Activated CD4-positive, alpha-beta memory T cell treated with anti-CD3 and anti-CD28 coated beads, Interleukin-2, amount 10 ng/mL, durations not matched to agents 7 days and 5 days (primary cell): ENCODE results near the gene BMP6. TPM values are rescaled to one million over a fixed set of nuclear protein-coding genes. Genes with fewer than 3 reads are reported as not detected.

Experiments used
- CTCF ChIA-PET: fragments of 350-600 bp; sonication (Branson Sonifier 250); formaldehyde crosslinking; loops from one replicate; lab custom pipeline; 2021; ENCODE audit warnings: antibody characterized with exemption, inconsistent platforms; lab: Charles Lee
- POLR2A ChIA-PET: fragments of 350-600 bp; sonication (Branson Sonifier 250); formaldehyde crosslinking; loops from one replicate; lab custom pipeline; 2021; ENCODE audit warnings: antibody characterized with exemption; lab: Charles Lee
- DNase-seq: peaks from one replicate; pipeline ENCODE4 v3.0.0-alpha.2; 2020
- H3K27ac Mint-ChIP-seq: one replicate; pipeline ENCODE4 v1.8.0; 2021; ENCODE audit warnings: mild to moderate bottlenecking, mixed read lengths
- H3K27me3 Mint-ChIP-seq: one replicate; pipeline ENCODE4 v1.8.0; 2021; ENCODE audit warnings: mixed read lengths
- H3K36me3 Mint-ChIP-seq: one replicate; pipeline ENCODE4 v1.8.0; 2021; ENCODE audit warnings: low read depth, mixed read lengths
- H3K4me1 Mint-ChIP-seq: one replicate; pipeline ENCODE4 v1.8.0; 2021; ENCODE audit warnings: mixed read lengths
- H3K4me3 Mint-ChIP-seq: one replicate; pipeline ENCODE4 v1.8.0; 2021; ENCODE audit warnings: mild to moderate bottlenecking, mixed read lengths
- H3K9me3 Mint-ChIP-seq: one replicate; pipeline ENCODE4 v1.8.0; 2021; ENCODE audit warnings: mixed read lengths
- total RNA-seq, 2 experiments: library from RNA; stranded (reverse); gene quantifications; one replicate each; pipeline ENCODE4 v1.2.3, GENCODE V29; 2021

Gene BMP6
- total RNA-seq, 2 experiments from 2014 or later, result not detected

- no peak overlapping the region for H3K4me3 Mint-ChIP-seq
- H3K4me1 Mint-ChIP-seq, result no peaks in the 10 kb centered on the region
- POLR2A ChIA-PET, result no interaction called here
- H3K36me3 Mint-ChIP-seq, result no peaks in the 10 kb centered on the region
- no peak overlapping the region for H3K27ac Mint-ChIP-seq
- peaks cover 28% of the 10 kb centered on the region for H3K27me3 Mint-ChIP-seq
- DNase-seq, result no peak
- CTCF ChIA-PET, result no interaction called here
- no peaks in the 10 kb centered on the region for H3K9me3 Mint-ChIP-seq
Measured at GRCh38 chr6:7742223-7742785, 16.4 kb downstream of the BMP6 start.

- Mint-ChIP-seq H3K4me3 (no peak overlapping the region), H3K9me3 (no peaks in the 10 kb centered on the region), H3K4me1 (no peaks in the 10 kb centered on the region), H3K36me3 (no peaks in the 10 kb centered on the region), H3K27ac (no peak overlapping the region), H3K27me3 (peaks cover 14% of the 10 kb centered on the region)
- POLR2A ChIA-PET, result no interaction called here
- no peak for DNase-seq
- CTCF ChIA-PET, result no interaction called here
Measured at GRCh38 chr6:7745942-7746341, 20.0 kb downstream of the BMP6 start.

GRCh38 chr6:7747016-7747415 lies 21.1 kb downstream of the BMP6 start:
- no peaks in the 10 kb centered on the region for H3K9me3 Mint-ChIP-seq
- DNase-seq, result no peak
- H3K4me1 Mint-ChIP-seq, result no peaks in the 10 kb centered on the region
- POLR2A ChIA-PET, result no interaction called here
- no peak overlapping the region for H3K27ac Mint-ChIP-seq
- H3K27me3 Mint-ChIP-seq, result peaks cover 13% of the 10 kb centered on the region
- H3K4me3 Mint-ChIP-seq, result no peak overlapping the region
- CTCF ChIA-PET, result no interaction called here
- no peaks in the 10 kb centered on the region for H3K36me3 Mint-ChIP-seq

GRCh38 chr6:7747433-7747832 lies 21.5 kb downstream of the BMP6 start:
- POLR2A ChIA-PET, result no interaction called here
- DNase-seq, result no peak
- Mint-ChIP-seq H3K4me1 (no peaks in the 10 kb centered on the region), H3K4me3 (no peak overlapping the region), H3K9me3 (no peaks in the 10 kb centered on the region), H3K27me3 (peaks cover 12% of the 10 kb centered on the region), H3K36me3 (no peaks in the 10 kb centered on the region), H3K27ac (no peak overlapping the region)
- CTCF ChIA-PET, result no interaction called here

GRCh38 chr6:7747901-7748504 lies 22.1 kb downstream of the BMP6 start:
- no peak overlapping the region for H3K4me3 Mint-ChIP-seq
- no peak for DNase-seq
- POLR2A ChIA-PET, result no interaction called here
- no peaks in the 10 kb centered on the region for H3K9me3 Mint-ChIP-seq
- CTCF ChIA-PET, result no interaction called here
- no peaks in the 10 kb centered on the region for H3K36me3 Mint-ChIP-seq
- H3K4me1 Mint-ChIP-seq, result no peaks in the 10 kb centered on the region
- no peak overlapping the region for H3K27ac Mint-ChIP-seq
- H3K27me3 Mint-ChIP-seq, result peaks cover 11% of the 10 kb centered on the region

- ChIA-PET CTCF (no interaction called here), POLR2A (no interaction called here)
- no peak for DNase-seq
- H3K4me3 Mint-ChIP-seq, result no peak overlapping the region
- H3K27ac Mint-ChIP-seq, result no peak overlapping the region
- H3K9me3 Mint-ChIP-seq, result no peaks in the 10 kb centered on the region
- H3K4me1 Mint-ChIP-seq, result no peaks in the 10 kb centered on the region
- no peaks in the 10 kb centered on the region for H3K36me3 Mint-ChIP-seq
- H3K27me3 Mint-ChIP-seq, result peaks cover 9% of the 10 kb centered on the region
Measured at GRCh38 chr6:7749478-7749877, 23.6 kb downstream of the BMP6 start.

GRCh38 chr6:7750197-7750596 lies 24.3 kb downstream of the BMP6 start:
- POLR2A ChIA-PET, result no interaction called here
- peaks cover 8% of the 10 kb centered on the region for H3K27me3 Mint-ChIP-seq

GRCh38 chr6:7758456-7758855 lies 32.6 kb downstream of the BMP6 start:
- Mint-ChIP-seq H3K4me3 (no peak overlapping the region), H3K36me3 (no peaks in the 10 kb centered on the region), H3K9me3 (no peaks in the 10 kb centered on the region), H3K27me3 (peaks cover 8% of the 10 kb centered on the region), H3K27ac (no peak overlapping the region), H3K4me1 (no peaks in the 10 kb centered on the region)
- POLR2A ChIA-PET, result no interaction called here
- no peak for DNase-seq
- CTCF ChIA-PET, result no interaction called here

More at GRCh38 chr6:7750197-7750596, 24.3 kb downstream of the BMP6 start:
- Mint-ChIP-seq H3K27ac (no peak overlapping the region), H3K9me3 (no peaks in the 10 kb centered on the region), H3K36me3 (no peaks in the 10 kb centered on the region), H3K4me1 (no peaks in the 10 kb centered on the region), H3K4me3 (no peak overlapping the region)
- CTCF ChIA-PET, result interaction anchor here (1.9 kb wide), 1 partner anchor 28 kb away, joined by 6 read pairs; no protein-coding TSS in a partner anchor
- no peak for DNase-seq

- Mint-ChIP-seq H3K9me3 (no peaks in the 10 kb centered on the region), H3K4me3 (no peak overlapping the region), H3K27me3 (peaks cover 7% of the 10 kb centered on the region), H3K4me1 (no peaks in the 10 kb centered on the region), H3K36me3 (no peaks in the 10 kb centered on the region), H3K27ac (no peak overlapping the region)
- POLR2A ChIA-PET, result no interaction called here
- CTCF ChIA-PET, result no interaction called here
- DNase-seq, result no peak
Measured at GRCh38 chr6:7759320-7759719, 33.4 kb downstream of the BMP6 start.

GRCh38 chr6:7761051-7761450 lies 35.2 kb downstream of the BMP6 start:
- Mint-ChIP-seq H3K4me1 (no peaks in the 10 kb centered on the region), H3K9me3 (no peaks in the 10 kb centered on the region), H3K27me3 (peaks cover under 1% of the 10 kb centered on the region), H3K36me3 (no peaks in the 10 kb centered on the region), H3K27ac (no peak overlapping the region), H3K4me3 (no peak overlapping the region)
- DNase-seq, result no peak
- POLR2A ChIA-PET, result no interaction called here
- CTCF ChIA-PET, result no interaction called here

GRCh38 chr6:7762760-7763159 lies 36.9 kb downstream of the BMP6 start:
- H3K9me3 Mint-ChIP-seq, result no peaks in the 10 kb centered on the region
- H3K36me3 Mint-ChIP-seq, result no peaks in the 10 kb centered on the region
- no peak overlapping the region for H3K4me3 Mint-ChIP-seq
- H3K27me3 Mint-ChIP-seq, result no peaks in the 10 kb centered on the region
- ChIA-PET CTCF (no interaction called here), POLR2A (no interaction called here)
- no peak for DNase-seq
- no peak overlapping the region for H3K27ac Mint-ChIP-seq
- no peaks in the 10 kb centered on the region for H3K4me1 Mint-ChIP-seq

GRCh38 chr6:7763881-7764280 lies 38.0 kb downstream of the BMP6 start:
- DNase-seq, result no peak
- ChIA-PET POLR2A (no interaction called here), CTCF (no interaction called here)
- Mint-ChIP-seq H3K4me3 (no peak overlapping the region), H3K36me3 (no peaks in the 10 kb centered on the region), H3K27me3 (no peaks in the 10 kb centered on the region), H3K27ac (no peak overlapping the region), H3K9me3 (no peaks in the 10 kb centered on the region), H3K4me1 (no peaks in the 10 kb centered on the region)

- POLR2A ChIA-PET, result no interaction called here
- H3K4me1 Mint-ChIP-seq, result no peaks in the 10 kb centered on the region
- no peaks in the 10 kb centered on the region for H3K9me3 Mint-ChIP-seq
- H3K36me3 Mint-ChIP-seq, result no peaks in the 10 kb centered on the region
- no peak overlapping the region for H3K4me3 Mint-ChIP-seq
- no peaks in the 10 kb centered on the region for H3K27me3 Mint-ChIP-seq
- no peak overlapping the region for H3K27ac Mint-ChIP-seq
- CTCF ChIA-PET, result no interaction called here
- no peak for DNase-seq
Measured at GRCh38 chr6:7765575-7766325, 39.9 kb downstream of the BMP6 start.

- Mint-ChIP-seq H3K9me3 (no peaks in the 10 kb centered on the region), H3K27me3 (peaks cover 2% of the 10 kb centered on the region), H3K27ac (no peak overlapping the region), H3K4me1 (no peaks in the 10 kb centered on the region), H3K4me3 (no peak overlapping the region), H3K36me3 (no peaks in the 10 kb centered on the region)
- DNase-seq, result no peak
- ChIA-PET CTCF (no interaction called here), POLR2A (no interaction called here)
Measured at GRCh38 chr6:7769702-7770101, 43.8 kb downstream of the BMP6 start.
